ENCODE data around the gene NAPSA.

DNA sequence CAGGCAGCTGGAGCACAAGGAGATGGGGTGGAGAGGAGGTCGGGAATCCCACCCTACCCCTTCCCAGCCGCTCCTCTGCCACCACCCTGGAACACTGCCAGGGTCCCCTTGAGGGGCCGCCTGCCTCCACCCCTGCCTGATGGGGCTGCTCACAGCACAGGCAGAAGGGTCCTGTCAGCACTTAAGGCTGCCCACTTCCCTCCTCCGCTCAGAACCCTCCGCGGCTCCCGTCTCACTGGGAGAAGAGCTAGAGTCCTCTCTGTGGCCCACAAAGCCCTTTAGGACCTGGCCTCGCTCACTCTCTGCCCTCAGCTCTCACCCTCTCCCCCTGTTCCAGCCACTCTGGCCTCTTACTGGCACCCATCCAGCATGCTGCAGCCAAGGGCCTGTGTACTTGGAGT, 15.3 kb upstream of the NAPSA start:
- TF ChIP-seq, protein P1, sequence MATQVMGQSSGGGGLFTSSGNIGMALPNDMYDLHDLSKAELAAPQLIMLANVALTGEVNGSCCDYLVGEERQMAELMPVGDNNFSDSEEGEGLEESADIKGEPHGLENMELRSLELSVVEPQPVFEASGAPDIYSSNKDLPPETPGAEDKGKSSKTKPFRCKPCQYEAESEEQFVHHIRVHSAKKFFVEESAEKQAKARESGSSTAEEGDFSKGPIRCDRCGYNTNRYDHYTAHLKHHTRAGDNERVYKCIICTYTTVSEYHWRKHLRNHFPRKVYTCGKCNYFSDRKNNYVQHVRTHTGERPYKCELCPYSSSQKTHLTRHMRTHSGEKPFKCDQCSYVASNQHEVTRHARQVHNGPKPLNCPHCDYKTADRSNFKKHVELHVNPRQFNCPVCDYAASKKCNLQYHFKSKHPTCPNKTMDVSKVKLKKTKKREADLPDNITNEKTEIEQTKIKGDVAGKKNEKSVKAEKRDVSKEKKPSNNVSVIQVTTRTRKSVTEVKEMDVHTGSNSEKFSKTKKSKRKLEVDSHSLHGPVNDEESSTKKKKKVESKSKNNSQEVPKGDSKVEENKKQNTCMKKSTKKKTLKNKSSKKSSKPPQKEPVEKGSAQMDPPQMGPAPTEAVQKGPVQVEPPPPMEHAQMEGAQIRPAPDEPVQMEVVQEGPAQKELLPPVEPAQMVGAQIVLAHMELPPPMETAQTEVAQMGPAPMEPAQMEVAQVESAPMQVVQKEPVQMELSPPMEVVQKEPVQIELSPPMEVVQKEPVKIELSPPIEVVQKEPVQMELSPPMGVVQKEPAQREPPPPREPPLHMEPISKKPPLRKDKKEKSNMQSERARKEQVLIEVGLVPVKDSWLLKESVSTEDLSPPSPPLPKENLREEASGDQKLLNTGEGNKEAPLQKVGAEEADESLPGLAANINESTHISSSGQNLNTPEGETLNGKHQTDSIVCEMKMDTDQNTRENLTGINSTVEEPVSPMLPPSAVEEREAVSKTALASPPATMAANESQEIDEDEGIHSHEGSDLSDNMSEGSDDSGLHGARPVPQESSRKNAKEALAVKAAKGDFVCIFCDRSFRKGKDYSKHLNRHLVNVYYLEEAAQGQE (IDR thresholded peaks at IDR 0.05; ENCODE audit: low read depth, low read length), result no peak
- TF ChIP-seq, protein P2, sequence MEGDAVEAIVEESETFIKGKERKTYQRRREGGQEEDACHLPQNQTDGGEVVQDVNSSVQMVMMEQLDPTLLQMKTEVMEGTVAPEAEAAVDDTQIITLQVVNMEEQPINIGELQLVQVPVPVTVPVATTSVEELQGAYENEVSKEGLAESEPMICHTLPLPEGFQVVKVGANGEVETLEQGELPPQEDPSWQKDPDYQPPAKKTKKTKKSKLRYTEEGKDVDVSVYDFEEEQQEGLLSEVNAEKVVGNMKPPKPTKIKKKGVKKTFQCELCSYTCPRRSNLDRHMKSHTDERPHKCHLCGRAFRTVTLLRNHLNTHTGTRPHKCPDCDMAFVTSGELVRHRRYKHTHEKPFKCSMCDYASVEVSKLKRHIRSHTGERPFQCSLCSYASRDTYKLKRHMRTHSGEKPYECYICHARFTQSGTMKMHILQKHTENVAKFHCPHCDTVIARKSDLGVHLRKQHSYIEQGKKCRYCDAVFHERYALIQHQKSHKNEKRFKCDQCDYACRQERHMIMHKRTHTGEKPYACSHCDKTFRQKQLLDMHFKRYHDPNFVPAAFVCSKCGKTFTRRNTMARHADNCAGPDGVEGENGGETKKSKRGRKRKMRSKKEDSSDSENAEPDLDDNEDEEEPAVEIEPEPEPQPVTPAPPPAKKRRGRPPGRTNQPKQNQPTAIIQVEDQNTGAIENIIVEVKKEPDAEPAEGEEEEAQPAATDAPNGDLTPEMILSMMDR (IDR thresholded peaks at IDR 0.05), result no peak
- TF ChIP-seq, protein P3, sequence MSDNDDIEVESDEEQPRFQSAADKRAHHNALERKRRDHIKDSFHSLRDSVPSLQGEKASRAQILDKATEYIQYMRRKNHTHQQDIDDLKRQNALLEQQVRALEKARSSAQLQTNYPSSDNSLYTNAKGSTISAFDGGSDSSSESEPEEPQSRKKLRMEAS (IDR thresholded peaks at IDR 0.05; ENCODE audit: low read depth), result no peak
- TF ChIP-seq EP300 (IDR thresholded peaks at IDR 0.05; ENCODE audit: borderline replicate concordance in 1 of 2, low read depth in 1 of 2, low read length in 1 of 2) (no peak), POLR2AphosphoS5 (IDR thresholded peaks at IDR 0.05; ENCODE audit: low read depth, low read length) (no peak), CHD2 (IDR thresholded peaks at IDR 0.05; ENCODE audit: low read length, partially characterized antibody) (no peak)
- TF ChIP-seq, protein P4, sequence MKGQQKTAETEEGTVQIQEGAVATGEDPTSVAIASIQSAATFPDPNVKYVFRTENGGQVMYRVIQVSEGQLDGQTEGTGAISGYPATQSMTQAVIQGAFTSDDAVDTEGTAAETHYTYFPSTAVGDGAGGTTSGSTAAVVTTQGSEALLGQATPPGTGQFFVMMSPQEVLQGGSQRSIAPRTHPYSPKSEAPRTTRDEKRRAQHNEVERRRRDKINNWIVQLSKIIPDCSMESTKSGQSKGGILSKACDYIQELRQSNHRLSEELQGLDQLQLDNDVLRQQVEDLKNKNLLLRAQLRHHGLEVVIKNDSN (IDR thresholded peaks at IDR 0.05; ENCODE audit: borderline replicate concordance, low read depth), result no peak
